Prostate gland (tissue), 2 donors: Measurements from ENCODE around the gene STAT3. TPM values are rescaled to one million over a fixed set of nuclear protein-coding genes. Genes with fewer than 3 reads are reported as not detected.

ENCODE experiments used
- DNase-seq: peaks from one replicate; pipeline ENCODE4 v3.0.0-alpha.2; 2019; ENCODE audit warnings: low spot score
- H3K27ac ChIP-seq, 2 donors: fragments of 200-600 bp; sonication (generic); 2 replicates each; pipeline ENCODE4 v1.5.1; 2017 to 2019
- H3K27me3 ChIP-seq: fragments of 200-600 bp; sonication (generic); replicated peaks from 2 replicates; pipeline ENCODE4 v1.5.1; 2019; ENCODE audit not compliant: insufficient read depth
- H3K36me3 ChIP-seq, 2 donors: fragments of 200-600 bp; sonication (generic); 1 replicate in 1 of 2; 2 replicates in 1 of 2; pipeline versions ENCODE4 v1.5.1 to v1.8.1; 2017 to 2019
- H3K4me1 ChIP-seq: fragments of 200-600 bp; sonication (generic); replicated peaks from 2 replicates; pipeline ENCODE4 v1.5.1; 2019
- H3K4me3 ChIP-seq, 2 donors: fragments of 200-600 bp; sonication (generic); 2 replicates each; pipeline ENCODE4 v1.5.1; 2017 to 2019
- H3K9me3 ChIP-seq: fragments of 200-600 bp; sonication (generic); 2 replicates; pipeline ENCODE4 v1.5.1; 2017
- POLR2A ChIP-seq: fragments of 450-650 bp; IDR thresholded peaks from one replicate; pipeline ENCODE4 v1.6.1; 2016; ENCODE audit warnings: antibody characterized with exemption, mild to moderate bottlenecking
- POLR2AphosphoS5 ChIP-seq: sonication (generic); formaldehyde crosslinking; IDR thresholded peaks from one replicate; pipeline ENCODE4 v1.6.1; 2017; ENCODE audit warnings: antibody characterized with exemption
- WGBS: methylation state at CpG from one replicate; pipeline ENCODE4 v1.1.5; 2018; 5-methylcytosine and 5-hydroxymethylcytosine counted together
- intact Hi-C: fragments of 100-400 bp; cut with DNase I; formaldehyde crosslinking; loops from one replicate; pipeline ENCODE4 v1.14.2; 2022
- total RNA-seq, 2 donors: library from RNA; depleted of rRNA; stranded (reverse); fragments of >200 nt; gene quantifications; one replicate each; pipeline ENCODE4 v1.1.0, GENCODE V29; 2016
- TF ChIP-seq, protein P1 (sequence below), 4 experiments: fragments of 200-600 bp in 2 of 4; fragments of 450-650 bp in 2 of 4; sonication (generic) in 2 of 4; IDR thresholded peaks; 1 replicate in 3 of 4; 2 replicates in 1 of 4; pipeline ENCODE4 v1.5.1; 2016 to 2019; ENCODE audit warnings: antibody characterized with exemption in 4 of 4, mild to moderate bottlenecking in 2 of 4, moderate library complexity in 2 of 4

The STAT3 gene
- total RNA-seq: 100 to 1,000 TPM; 188 to 230 TPM

DNA sequence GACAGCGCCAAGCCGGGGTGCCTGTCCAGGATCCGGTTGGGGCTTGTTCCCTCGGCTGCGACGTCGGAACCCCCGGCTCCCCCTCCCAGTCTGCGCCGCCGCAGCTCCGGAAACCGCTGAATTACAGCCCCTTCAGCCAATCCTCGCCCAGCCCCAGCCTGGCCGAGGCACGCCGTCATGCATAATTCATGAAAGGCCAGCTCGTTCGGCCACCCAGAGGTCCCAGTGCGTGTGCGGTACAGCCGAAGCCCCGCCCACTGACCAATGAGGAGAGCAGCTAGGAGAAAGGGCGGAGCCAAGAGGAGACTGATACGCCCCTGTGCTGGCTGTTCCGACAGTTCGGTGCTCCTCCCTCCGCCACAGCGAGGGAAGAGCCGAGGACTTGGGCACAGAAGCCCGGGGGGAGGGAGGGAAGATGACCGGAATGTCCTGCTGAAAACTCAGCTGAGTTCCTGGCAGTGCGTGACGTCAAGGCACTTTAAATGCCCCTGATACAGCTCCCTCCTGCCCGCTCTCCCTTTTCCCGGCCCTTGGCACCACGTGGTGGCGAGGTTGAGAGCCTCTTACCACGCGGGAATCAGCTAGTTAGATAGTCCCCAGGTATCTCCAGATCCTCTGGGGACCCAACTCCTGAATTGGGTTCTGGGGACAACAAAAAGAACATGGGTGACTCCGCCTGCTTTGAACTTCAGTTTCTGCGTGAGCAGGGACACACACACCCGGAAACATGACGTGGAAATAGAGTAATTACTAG is at the start of gene STAT3:
Gene STAT3, minus strand, starts transcription at position 62 of the 754 bp plus-strand sequence. CDS start 39,926 bp downstream, outside the sequence.
- no peaks in the 10 kb centered on the region for H3K4me1 ChIP-seq
- no peaks in the 10 kb centered on the region for H3K9me3 ChIP-seq
- WGBS: under 1% methylated on average over 43 of the region's 44 CpGs
- DNase-seq: peak; percentile 100
- intact Hi-C loops: loop anchor here (5.0 kb wide), 1 partner anchor 61 kb away; no protein-coding TSS in a partner anchor
- H3K27ac ChIP-seq: peak within 1 kb of the TSS; percentile 99 to 100
- peak; percentile 98 for TF ChIP-seq POLR2A
- TF ChIP-seq, protein P1, sequence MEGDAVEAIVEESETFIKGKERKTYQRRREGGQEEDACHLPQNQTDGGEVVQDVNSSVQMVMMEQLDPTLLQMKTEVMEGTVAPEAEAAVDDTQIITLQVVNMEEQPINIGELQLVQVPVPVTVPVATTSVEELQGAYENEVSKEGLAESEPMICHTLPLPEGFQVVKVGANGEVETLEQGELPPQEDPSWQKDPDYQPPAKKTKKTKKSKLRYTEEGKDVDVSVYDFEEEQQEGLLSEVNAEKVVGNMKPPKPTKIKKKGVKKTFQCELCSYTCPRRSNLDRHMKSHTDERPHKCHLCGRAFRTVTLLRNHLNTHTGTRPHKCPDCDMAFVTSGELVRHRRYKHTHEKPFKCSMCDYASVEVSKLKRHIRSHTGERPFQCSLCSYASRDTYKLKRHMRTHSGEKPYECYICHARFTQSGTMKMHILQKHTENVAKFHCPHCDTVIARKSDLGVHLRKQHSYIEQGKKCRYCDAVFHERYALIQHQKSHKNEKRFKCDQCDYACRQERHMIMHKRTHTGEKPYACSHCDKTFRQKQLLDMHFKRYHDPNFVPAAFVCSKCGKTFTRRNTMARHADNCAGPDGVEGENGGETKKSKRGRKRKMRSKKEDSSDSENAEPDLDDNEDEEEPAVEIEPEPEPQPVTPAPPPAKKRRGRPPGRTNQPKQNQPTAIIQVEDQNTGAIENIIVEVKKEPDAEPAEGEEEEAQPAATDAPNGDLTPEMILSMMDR (IDR thresholded peaks at IDR 0.05): peak in 1 of 4 experiments; percentile 2
- peak; percentile 98 for TF ChIP-seq POLR2AphosphoS5
- H3K27me3 ChIP-seq: no peaks in the 10 kb centered on the region
- H3K36me3 ChIP-seq: no peaks in the 10 kb centered on the region
- H3K4me3 ChIP-seq: peak within 1 kb of the TSS; percentile 92 to 100

DNA sequence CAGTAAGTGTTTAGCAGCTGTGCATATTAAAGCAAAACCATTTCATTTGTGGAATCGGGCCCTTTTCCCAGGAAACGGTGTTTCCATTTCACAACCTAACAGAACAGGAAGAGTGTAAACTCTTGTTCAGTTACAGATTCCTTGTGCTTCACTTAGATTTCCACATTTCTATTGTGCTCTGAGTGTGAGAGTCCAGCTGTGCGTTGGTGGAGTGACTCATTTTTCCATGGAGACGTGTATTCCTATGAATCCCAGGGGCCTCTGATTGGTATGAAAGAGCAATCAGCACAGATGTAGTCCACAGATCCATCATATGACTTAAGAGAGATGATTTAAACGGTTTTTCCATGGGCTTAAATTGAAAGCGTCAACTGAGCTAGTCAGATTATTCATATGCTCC is 48.1 kb upstream of the STAT3 start:
- TF ChIP-seq POLR2AphosphoS5 (no peak), POLR2A (no peak)
- TF ChIP-seq, protein P1 (IDR thresholded peaks at IDR 0.05): no peak
- intact Hi-C loops: no loop called here
- H3K9me3 ChIP-seq: no peaks in the 10 kb centered on the region
- H3K4me1 ChIP-seq: no peaks in the 10 kb centered on the region
- H3K27ac ChIP-seq: no peak overlapping the region
- WGBS: 60% methylated on average over 6 of the region's 6 CpGs
- no peak for DNase-seq
- H3K4me3 ChIP-seq: no peak overlapping the region
- no peaks in the 10 kb centered on the region for H3K27me3 ChIP-seq
- H3K36me3 ChIP-seq: no peaks in the 10 kb centered on the region

DNA sequence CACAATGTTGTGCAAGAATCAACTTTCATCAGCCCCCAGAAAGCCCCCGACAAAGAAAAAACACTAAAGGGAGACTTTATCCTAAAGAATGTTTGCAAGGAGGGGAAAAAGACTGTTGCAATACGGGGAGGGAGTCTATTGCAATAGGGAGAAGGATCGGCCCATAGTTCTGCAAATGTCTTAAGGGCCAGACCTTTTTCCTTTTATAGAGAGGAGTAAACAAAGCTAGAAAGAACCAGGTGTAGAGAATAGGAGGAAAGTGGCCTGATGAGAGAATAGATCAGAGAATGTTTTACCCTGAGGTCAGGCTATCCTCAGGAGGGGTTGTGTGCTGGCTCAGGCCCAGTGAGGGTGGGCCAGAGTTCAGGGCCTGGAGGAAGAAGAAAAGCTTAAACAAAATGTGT is 43.5 kb upstream of the STAT3 start:
- intact Hi-C loops: no loop called here
- no peaks in the 10 kb centered on the region for H3K9me3 ChIP-seq
- H3K36me3 ChIP-seq: no peaks in the 10 kb centered on the region
- H3K4me3 ChIP-seq: no peak overlapping the region
- H3K27me3 ChIP-seq: no peaks in the 10 kb centered on the region
- 27% methylated on average over 3 of the region's 3 CpGs for WGBS
- TF ChIP-seq, protein P1 (IDR thresholded peaks at IDR 0.05): no peak
- no peak for TF ChIP-seq POLR2A
- peak; percentile 10 for TF ChIP-seq POLR2AphosphoS5
- DNase-seq: no peak
- peaks cover 4% of the 10 kb centered on the region for H3K4me1 ChIP-seq
- H3K27ac ChIP-seq: peak overlapping the region; percentile 43 to 64

DNA sequence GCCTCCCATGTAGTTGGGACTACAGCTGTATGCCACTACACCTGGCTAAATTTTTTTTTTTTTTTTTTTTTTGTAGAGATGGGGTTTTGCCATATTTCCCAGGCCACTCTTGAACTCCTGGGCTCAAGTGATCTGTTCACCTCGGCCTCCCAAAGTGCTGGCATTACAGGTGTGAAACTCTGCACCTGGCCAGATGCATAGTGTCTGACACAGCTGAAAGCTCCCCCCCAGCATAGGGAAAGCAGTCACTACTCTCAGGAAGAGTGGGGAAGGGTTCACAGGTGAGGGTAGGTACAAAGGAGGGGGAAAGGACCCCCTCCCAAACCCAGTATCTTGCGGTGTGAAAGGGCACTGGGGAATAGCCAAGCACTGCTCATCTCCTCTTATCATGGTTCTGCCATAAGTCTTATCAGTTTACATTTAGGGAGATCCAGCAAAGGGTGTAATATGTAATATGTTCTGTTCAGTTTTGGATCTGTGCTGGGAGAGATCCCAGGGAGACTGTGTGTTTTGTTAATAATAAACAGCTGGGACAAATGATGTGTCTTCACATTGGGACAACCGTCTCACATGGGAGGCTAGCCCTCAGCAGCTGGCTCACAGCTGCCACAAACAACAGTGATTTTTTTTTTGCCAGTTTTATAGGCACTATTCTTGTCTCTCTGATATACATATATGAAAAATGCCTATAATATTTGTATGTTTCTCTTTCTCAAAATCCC is 41.6 kb upstream of the STAT3 start:
- intact Hi-C loops: loop anchor here (10.0 kb wide), 1 partner anchor 245 kb away; the partner anchor contains the start of gene PLEKHH3

More for the DNA sequence above, 41.6 kb upstream of the STAT3 start:
- H3K27me3 ChIP-seq: no peaks in the 10 kb centered on the region
- TF ChIP-seq, protein P1 (IDR thresholded peaks at IDR 0.05): no peak
- TF ChIP-seq POLR2AphosphoS5: no peak
- TF ChIP-seq POLR2A: no peak
- H3K4me1 ChIP-seq: peaks cover 4% of the 10 kb centered on the region
- WGBS: 63% methylated on average over 3 of the region's 3 CpGs
- H3K27ac ChIP-seq: peak overlapping the region; percentile 75 to 86
- H3K4me3 ChIP-seq: no peak overlapping the region
- H3K36me3 ChIP-seq: no peaks in the 10 kb centered on the region
- no peak for DNase-seq
- no peaks in the 10 kb centered on the region for H3K9me3 ChIP-seq
